GM13976 (cell line): ENCODE results near the gene DDX10.

Experiments used
- DNase-seq: peaks from one replicate; pipeline ENCODE4 v3.0.0; 2012; ENCODE audit warnings: low spot score
- in situ Hi-C: fragments of 300-500 bp; cut with MboI; formaldehyde crosslinking; loops from one replicate; pipeline ENCODE4 v1.12.0; 2022; ENCODE audit warnings: low sequenced_read_pairs, mixed read lengths, inconsistent platforms; ENCODE audit not compliant: unreplicated experiment
- TF ChIP-seq, protein P1 (sequence below): IDR thresholded peaks from 2 replicates; pipeline ENCODE4 v1.5.1; 2012; ENCODE audit warnings: borderline replicate concordance, mild to moderate bottlenecking; ENCODE audit not compliant: insufficient read depth; ENCODE audit errors: extremely low read depth, missing control alignments, control extremely low read depth

The DDX10 gene

DNA sequence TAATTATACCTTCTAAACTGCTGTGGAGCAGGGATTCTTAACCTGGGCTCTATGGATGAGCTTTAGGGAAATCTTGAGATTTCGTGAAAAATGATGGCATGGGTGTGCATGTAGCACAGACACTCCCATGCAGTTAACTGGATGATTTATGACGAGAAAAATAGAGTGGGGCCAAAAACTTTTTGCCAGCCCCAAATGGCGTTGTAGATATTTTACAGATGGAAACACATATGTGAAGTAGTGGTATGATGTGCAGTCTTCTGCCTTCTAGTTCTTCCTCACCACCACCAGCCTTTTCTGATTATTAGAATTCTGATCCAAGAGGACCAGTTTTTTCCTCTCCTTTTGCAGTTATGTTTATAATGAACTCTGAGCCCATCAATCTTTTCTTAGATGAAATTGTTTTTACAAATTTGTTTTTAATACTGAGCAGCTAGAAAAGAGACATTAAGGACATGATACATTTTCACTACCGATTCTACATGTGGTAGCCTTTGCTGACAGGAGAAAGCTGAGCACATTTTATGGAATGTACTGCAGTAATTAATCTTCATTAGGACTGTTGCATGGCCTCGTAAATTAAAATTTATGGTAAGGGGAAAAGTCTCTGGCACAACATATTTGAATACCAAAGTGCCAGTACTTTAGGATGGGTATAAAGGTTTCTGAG, 261.4 kb downstream of the DDX10 start:
- no peak for DNase-seq
- in situ Hi-C loops, result no loop called here
- TF ChIP-seq, protein P1, sequence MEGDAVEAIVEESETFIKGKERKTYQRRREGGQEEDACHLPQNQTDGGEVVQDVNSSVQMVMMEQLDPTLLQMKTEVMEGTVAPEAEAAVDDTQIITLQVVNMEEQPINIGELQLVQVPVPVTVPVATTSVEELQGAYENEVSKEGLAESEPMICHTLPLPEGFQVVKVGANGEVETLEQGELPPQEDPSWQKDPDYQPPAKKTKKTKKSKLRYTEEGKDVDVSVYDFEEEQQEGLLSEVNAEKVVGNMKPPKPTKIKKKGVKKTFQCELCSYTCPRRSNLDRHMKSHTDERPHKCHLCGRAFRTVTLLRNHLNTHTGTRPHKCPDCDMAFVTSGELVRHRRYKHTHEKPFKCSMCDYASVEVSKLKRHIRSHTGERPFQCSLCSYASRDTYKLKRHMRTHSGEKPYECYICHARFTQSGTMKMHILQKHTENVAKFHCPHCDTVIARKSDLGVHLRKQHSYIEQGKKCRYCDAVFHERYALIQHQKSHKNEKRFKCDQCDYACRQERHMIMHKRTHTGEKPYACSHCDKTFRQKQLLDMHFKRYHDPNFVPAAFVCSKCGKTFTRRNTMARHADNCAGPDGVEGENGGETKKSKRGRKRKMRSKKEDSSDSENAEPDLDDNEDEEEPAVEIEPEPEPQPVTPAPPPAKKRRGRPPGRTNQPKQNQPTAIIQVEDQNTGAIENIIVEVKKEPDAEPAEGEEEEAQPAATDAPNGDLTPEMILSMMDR, result no peak

DNA sequence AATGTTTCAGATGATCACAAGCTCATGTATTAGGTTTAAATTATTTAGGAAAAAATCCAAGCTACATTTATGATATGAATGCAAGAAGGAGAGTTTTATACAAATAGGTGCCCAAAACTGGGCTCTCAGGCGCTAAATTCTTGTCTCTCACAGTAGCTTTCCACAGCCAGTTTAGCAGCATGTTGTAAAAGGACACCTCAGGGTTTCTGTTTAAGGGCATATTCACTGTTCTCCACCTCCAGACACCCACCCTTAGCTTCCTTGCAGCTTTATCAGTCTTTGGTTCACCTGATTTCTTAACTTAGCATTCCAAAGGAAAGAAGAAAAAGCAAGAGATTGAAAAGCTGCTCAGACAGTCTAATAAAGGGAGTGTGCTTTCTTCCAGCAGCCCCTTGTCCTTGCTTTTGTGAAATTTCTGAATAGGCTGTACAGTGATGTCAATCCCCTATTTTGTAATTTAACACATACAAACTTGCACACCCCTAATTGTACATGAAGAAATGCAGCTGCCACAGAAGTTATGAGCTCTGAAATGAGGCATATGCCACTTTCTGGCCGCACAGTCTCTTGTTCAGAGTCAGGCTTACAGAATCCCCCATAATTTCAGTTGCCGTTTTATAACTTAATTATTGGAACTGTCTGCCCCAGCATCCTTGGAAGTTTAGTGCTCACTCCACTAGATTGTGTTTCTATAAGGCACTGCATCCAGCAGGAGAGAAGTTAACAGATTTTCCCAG, 262.1 kb downstream of the DDX10 start:
- TF ChIP-seq, protein P1, result no peak
- in situ Hi-C loops, result no loop called here
- no peak for DNase-seq

DNA sequence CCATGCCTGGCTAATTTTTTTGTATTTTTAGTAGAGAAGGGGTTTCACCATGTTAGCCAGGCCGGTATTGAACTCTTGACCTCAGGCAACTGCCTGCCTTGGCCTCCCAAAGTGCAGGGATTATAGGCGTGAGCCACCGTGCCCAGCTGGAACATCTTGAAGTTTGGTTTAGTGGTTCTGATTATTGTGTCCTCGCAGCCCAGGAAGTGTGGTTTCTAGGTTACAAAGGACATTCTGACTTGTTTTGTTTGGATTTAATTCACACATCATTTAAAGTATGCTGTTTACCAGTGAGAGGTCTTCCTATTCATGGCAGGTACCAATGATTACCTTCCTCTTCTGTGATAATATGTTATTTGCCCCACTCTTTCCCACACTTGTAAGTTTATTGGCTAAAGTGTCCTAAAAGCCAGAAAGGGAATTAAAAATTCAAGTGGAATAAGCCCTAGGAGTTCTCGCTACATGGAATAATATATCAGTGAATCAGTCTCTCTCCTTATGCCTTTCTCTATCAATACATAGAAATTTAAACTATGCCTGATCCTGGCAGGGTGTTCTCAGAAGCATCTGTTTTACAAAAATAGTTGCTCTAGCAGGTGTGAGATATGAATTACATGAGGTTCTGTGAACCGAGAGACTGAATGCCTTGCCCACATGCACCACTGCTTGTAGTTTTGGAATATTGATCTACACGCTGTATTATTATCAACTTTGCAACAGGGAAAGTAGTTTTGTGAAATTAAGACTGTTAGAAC, 263.1 kb downstream of the DDX10 start:
- no peak for DNase-seq

DNA sequence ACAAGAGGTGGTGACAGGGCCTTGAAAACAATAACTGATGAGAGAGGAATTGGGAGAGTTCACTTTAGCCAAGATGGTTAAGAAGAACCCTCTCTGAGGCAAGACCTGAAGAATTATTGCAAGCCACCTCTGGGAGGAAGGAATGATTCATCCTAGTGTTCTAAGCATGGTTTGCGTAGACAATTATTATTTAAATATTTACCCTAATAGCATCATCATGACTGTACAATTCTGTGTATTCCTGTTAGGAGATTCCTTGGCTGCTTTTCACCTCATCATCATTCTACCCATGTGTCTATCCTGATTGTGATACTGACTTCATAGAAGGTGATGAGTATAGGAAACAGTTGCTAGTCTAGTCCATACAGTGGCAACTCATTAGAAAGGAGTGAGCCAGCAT, 264.4 kb downstream of the DDX10 start:
- in situ Hi-C loops, result no loop called here
- TF ChIP-seq, protein P1, result no peak
- DNase-seq, result no peak

More for the DNA sequence above, 263.1 kb downstream of the DDX10 start:
- in situ Hi-C loops, result no loop called here
- TF ChIP-seq, protein P1, result no peak

DNA sequence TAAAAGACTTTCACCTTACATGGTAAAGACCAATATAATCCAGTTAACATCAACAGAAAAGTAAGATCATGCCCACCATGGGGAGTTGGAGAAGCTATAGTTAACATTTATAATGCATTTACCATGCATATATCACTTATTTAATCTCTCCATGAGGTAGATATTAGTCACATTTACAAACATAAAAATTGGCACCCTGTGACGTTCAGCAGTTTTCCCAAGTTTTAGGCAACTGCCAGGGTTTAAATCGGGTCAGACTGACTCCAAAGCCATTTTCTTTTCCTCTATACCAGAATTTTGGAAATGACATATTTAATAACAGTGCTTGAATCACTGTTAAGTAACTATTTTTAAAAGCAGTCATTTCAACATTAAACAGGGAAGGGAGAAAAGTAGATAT, 266.3 kb downstream of the DDX10 start:
- in situ Hi-C loops, result no loop called here
- TF ChIP-seq, protein P1, result no peak
- DNase-seq, result no peak

DNA sequence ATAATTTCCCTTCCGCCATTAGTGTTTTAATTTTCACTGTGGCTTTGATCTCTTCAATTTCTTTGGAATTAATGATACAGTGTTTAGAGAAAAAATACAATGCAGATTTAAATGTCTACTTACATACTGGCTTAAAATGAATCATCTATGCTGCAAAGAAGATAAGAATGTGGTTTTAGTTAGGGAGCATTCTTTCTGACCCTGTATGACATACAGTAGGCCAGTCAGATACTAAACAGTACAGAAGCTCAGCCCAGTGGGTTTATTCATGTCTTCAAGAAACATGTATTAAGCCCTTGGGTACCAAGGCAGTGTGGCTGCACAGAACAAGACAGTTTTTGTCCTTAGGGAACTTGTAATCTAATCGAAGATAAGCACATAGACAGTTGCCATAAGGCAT, 268.8 kb downstream of the DDX10 start:
- in situ Hi-C loops, result no loop called here
- DNase-seq, result no peak
- TF ChIP-seq, protein P1, result no peak
